SK-MEL-5 (cell line): ENCODE results near the gene ARHGAP28. TPM values are rescaled to one million over a fixed set of nuclear protein-coding genes. Genes with fewer than 3 reads are reported as not detected.

Source experiments
- DNase-seq: peaks from one replicate; pipeline ENCODE4 v3.0.0-alpha.2; 2016; ENCODE audit warnings: low read depth, low spot score
- in situ Hi-C: cut with HindIII; loops from 2 replicates; pipeline ENCODE4 v1.10.0; 2016; ENCODE audit warnings: low sequenced_read_pairs, high pct_unique_total_duplicates, low pct_unique_long_range_greater_than_20kb
- total RNA-seq: library from RNA; depleted of rRNA; stranded (reverse); fragments of >200 nt; shearing (Covaris generic); gene quantifications from 2 replicates; pipeline ENCODE4 v1.2.3, GENCODE V29; 2014

Gene ARHGAP28
- total RNA-seq, 1 experiment from 2014 or later = 1.8 TPM

GRCh38 chr18:6728809-6729246 is 688 bp upstream of the ARHGAP28 start:
- in situ Hi-C loops = no loop called here
- no peak for DNase-seq

DNA sequence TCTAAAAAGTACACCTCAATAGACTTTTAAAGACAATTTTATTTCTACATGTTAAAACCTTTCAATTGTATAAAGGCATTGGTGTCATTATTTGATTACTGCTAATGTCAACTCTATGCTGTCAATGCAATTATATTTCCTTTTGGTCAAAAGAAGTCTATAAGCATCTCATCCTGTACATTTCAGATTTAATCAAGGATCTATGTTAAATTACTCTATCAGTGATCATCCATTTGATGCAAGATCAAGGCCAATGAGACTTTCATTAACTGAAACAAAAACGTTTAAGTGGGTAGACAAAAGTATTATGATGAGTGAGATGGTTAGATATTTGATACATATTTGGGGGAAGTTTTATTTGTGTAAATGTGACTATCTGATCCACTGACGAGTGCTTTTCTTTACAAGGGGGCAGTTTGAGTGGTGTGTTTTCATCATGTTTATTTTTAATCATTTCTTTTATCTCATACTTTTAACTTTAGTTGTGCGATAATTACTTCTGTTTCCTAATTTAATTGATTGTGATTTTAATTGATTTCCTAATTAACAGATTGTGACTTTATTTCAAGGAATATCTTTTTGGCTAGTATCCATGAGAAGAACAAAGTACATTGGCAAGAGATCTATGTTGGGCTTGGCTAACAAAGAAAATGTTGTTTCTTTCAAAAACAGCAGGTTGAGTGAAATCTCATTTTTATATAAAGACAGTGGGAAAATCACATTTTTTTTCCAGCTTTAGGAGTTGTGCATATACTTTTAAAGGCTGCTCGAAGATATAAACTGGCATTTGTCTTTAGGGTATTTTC is 1.1 kb downstream of the ARHGAP28 start:
- in situ Hi-C loops = no loop called here
- DNase-seq = no peak

GRCh38 chr18:6731222-6731596 is 1.7 kb downstream of the ARHGAP28 start:
- DNase-seq = no peak

DNA sequence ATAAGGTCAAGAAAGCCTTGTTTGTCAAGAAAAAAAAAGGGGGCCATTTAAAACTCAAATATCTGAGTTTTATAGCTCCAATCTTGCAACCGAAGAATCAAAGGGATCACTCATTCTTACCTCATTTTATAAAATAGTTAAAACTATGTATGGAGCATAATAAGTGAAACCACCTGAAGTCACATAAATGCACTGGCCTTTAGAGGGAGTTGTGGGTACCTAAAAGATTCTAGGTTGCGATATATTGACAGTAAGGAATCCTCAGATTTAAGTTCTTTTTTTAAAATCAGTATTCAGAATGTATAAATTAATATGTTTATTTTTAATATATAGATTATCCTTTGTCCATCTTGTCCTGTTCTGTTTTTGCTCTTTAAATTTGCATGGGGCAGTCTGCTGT is 3.4 kb downstream of the ARHGAP28 start:
- DNase-seq = no peak
- in situ Hi-C loops = no loop called here

More at GRCh38 chr18:6731222-6731596, 1.7 kb downstream of the ARHGAP28 start:
- in situ Hi-C loops = no loop called here

DNA sequence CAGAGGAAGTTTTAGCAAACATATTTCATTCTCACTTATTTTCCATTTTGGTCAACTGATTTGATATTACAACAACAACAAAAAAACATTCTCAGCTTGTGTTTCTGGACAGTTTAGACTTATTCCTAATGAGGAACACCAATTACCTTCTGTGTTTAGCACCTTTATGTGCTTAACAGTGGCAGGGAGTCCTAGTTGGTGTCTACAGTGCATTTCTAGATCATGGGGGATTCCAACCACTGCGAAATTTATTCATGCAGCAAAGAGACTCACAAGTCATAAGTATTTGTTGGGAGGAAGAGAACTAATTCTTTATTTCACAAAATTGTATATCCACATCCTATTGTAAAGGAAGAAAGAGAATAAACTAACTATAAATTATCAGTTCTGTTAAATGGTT is 4.2 kb downstream of the ARHGAP28 start:
- in situ Hi-C loops = no loop called here
- no peak for DNase-seq

- in situ Hi-C loops = no loop called here
- DNase-seq = no peak
These were observed 5.4 kb downstream of the ARHGAP28 start for GRCh38 chr18:6734726-6735430.

GRCh38 chr18:6737833-6738232 is 8.3 kb downstream of the ARHGAP28 start:
- in situ Hi-C loops = no loop called here
- no peak for DNase-seq

DNA sequence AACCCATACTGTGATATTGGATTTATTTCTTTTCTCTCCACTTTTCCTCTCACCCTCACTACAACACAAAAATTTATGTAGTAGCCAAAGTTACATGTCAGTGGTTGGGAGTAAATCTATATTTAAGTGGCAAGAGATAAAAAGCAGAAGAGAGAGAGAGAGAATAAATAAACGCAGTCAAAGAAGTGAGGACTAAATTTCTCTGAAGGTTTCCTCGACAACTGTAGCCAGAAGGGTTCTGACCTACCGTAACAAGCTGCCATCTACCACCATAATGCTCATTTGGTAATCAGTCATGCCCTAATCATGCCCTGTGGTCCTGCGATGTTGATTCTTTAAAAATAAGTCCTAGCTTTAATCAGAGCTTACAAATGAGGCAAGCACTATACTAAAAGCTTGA is 9.1 kb downstream of the ARHGAP28 start:
- DNase-seq = no peak
- in situ Hi-C loops = no loop called here

DNA sequence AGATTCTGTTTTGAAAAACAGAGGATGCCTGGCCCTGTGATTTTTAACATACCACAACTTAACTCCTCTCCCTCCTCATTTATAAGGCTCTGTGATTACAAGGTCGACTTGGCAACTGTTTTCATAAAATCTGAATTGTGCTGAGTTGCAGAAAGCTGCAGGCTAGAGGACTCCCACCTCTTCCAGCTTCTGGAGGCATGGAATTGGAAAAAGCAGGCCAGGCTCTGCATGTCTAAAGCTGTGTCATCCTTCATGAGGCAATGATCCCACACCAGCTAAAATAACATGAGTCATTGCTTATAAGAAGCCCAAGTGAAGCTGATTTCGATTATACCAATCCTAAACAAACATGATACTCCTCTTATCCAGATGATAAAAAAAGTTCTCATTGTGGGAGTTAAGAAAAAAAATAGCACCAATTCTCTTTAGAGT is 11.7 kb downstream of the ARHGAP28 start:
- in situ Hi-C loops = no loop called here
- DNase-seq = no peak

- in situ Hi-C loops = no loop called here
- DNase-seq = no peak
These were observed 12.3 kb downstream of the ARHGAP28 start for GRCh38 chr18:6741786-6742185.

GRCh38 chr18:6743999-6744398 is 14.5 kb downstream of the ARHGAP28 start:
- in situ Hi-C loops = no loop called here
- no peak for DNase-seq

DNA sequence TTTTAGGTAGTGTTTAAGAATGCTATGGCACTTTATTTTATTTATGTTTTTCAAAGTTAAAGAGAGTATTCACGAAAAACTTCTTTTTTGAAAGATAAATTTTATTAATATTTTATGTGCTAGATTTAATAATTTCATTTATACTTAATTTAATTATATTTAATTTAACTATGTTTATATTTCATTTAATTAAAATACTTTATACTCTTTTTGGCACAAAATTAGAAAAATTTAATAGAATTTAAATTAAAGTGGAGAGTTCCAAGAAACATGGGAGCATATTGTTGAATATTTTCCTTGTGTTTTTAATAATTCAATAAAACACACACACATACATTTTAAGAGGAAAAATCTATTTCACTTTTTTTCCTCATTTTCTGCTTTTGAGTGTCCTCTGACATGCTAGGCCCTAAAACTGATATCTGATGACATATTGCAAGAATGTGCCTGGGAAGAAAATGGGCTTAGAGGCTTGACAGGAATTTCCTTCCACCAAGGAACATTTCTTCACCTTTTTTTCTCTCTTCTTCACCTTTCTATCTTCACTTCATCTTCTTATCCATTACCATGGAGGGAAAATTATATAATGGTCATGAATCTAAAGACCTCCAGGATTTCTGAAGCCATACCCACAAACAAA is 15.4 kb downstream of the ARHGAP28 start:
- in situ Hi-C loops = no loop called here
- DNase-seq = no peak

DNA sequence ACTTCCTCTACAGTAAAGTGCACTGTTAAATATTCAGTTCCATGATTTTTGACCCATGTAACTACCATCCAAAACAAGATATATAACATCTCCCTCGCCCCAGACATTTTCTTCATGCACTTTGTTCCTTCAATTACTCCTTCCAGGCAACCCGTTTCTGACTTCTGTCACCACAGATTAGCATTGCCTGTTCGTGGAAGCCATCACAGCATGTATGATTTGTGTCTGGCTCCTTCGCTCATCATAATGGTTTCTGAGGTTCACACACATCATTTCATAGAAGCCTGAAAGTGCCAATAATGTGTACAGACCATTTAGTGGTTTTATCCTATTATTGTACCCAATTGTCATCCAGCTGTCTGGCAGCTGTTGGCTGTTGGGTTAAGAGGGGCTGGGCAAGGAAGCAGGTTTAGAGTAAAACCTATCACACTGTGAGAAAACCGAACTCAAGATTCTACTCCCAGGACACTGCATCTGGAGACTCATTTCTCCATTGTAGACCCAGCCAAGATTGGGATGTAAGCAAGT is 16.1 kb downstream of the ARHGAP28 start:
- no peak for DNase-seq
- in situ Hi-C loops = no loop called here

DNA sequence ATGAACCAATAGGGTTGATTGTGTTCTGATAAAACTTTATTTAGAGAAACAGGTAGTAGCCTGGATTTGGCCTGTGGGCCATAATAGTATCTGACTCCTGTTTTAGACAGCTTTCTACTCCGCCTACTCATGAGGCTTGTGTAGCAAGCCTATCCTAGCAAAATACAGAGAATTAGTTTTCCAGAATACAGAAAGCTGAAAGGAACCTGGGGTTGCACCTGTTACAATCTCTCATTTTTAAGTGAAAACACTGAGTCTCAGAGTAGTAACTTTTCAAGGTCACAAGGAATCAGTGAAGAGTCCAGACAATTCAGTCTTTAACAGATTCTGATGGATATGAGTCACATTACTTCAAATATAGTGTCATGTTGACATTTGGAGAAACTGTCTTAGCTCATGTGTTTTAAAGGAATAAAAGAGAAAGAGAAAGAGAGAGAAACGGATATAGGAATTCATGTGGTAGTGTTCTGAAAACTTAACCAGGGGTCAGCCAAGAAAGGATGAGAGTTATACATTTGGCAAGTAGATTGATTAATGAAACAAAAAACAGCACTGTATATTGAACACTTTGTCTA is 17.0 kb downstream of the ARHGAP28 start:
- in situ Hi-C loops = no loop called here
- DNase-seq = peak; percentile 15

DNA sequence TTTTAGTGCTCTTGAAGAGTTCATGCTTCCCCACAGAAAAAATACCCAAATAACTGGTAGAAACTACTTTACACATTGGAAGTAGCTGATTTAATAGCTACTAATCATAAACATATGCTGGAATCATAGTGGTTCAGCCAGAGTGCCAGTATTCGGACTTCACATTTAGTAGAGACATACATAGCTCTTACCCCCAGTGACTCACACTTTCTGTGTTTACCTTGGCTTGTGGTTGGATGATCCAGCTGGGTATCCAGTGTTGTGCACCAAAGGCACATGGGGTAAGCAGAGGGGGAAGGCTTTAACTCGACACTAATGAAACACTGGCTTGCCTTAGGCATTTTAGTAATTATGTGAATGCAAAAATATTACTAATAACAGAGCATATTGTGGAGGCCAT is 18.1 kb downstream of the ARHGAP28 start:
- in situ Hi-C loops = no loop called here
- DNase-seq = no peak

- DNase-seq = no peak
These were observed 18.7 kb downstream of the ARHGAP28 start for GRCh38 chr18:6748241-6748640.

DNA sequence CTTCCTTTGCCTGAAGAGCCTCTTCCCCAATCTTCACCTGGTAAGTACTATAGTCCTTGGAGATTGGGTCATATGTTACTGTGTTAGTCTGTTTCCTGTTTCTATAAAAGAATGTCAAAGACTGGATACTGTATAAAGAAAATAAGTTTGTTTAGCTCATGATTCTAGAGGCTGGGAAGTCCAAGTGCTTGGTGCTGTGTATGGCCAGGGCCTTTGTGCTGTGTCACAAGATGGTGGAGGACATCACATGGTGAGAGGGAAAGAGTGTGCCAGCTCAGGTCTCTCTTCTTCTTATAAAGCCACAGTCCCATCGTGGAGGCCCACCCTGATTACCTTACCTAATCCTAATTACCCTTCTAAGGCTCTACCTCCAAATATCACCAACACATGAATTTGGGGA is 20.9 kb downstream of the ARHGAP28 start:
- in situ Hi-C loops = no loop called here
- DNase-seq = no peak

More at GRCh38 chr18:6748241-6748640, 18.7 kb downstream of the ARHGAP28 start:
- in situ Hi-C loops = no loop called here

- in situ Hi-C loops = no loop called here
- DNase-seq = no peak
These were observed 21.7 kb downstream of the ARHGAP28 start for GRCh38 chr18:6751222-6751621.
